Astrocyte of the spinal cord (primary cell): ENCODE measurements around the gene UMPS.
"Not testable (repeated sequence)": the region's sequence is repeated elsewhere in the genome, so short reads cannot be mapped to it uniquely, and the experiment has no call there.

Source experiments
- DNase-seq: peaks from one replicate; pipeline ENCODE4 v3.0.0; 2011; ENCODE audit warnings: low read depth, low spot score
- H3K4me3 ChIP-seq: 2 replicates; pipeline ENCODE4 v1.5.1; 2011; ENCODE audit warnings: low read depth, mild to moderate bottlenecking, low read length, moderate library complexity
- in situ Hi-C: cut with HindIII; loops from 2 replicates; pipeline ENCODE4 v1.10.0; 2017; ENCODE audit warnings: low sequenced_read_pairs
- TF ChIP-seq, protein P1 (sequence below): IDR thresholded peaks from 2 replicates; pipeline ENCODE4 v1.5.1; 2012; ENCODE audit warnings: low read depth, mild to moderate bottlenecking, low read length, inconsistent platforms

UMPS gene

DNA sequence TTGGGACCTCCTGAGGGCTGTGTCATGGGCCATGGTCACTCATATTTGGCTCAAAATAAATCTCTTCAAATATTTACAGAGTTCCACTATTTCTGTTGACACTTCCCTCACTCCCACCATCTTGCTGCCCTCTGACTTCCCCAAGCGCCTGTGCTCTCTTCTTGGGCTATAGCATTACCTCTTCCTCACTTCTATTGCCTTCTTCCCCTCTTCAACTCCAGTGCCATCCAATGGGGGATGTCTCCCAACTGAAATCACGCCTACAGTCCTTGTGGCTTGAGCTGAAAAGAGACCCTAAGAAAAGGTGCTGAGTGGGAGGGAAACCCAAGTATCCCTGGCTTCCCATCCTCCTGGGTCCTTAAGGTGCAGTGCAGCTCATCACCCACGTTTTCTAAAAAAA, 21.8 kb downstream of the UMPS start:
- H3K4me3 ChIP-seq = no peak overlapping the region
- TF ChIP-seq, protein P1, sequence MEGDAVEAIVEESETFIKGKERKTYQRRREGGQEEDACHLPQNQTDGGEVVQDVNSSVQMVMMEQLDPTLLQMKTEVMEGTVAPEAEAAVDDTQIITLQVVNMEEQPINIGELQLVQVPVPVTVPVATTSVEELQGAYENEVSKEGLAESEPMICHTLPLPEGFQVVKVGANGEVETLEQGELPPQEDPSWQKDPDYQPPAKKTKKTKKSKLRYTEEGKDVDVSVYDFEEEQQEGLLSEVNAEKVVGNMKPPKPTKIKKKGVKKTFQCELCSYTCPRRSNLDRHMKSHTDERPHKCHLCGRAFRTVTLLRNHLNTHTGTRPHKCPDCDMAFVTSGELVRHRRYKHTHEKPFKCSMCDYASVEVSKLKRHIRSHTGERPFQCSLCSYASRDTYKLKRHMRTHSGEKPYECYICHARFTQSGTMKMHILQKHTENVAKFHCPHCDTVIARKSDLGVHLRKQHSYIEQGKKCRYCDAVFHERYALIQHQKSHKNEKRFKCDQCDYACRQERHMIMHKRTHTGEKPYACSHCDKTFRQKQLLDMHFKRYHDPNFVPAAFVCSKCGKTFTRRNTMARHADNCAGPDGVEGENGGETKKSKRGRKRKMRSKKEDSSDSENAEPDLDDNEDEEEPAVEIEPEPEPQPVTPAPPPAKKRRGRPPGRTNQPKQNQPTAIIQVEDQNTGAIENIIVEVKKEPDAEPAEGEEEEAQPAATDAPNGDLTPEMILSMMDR = no peak
- in situ Hi-C loops = no loop called here
- no peak for DNase-seq

DNA sequence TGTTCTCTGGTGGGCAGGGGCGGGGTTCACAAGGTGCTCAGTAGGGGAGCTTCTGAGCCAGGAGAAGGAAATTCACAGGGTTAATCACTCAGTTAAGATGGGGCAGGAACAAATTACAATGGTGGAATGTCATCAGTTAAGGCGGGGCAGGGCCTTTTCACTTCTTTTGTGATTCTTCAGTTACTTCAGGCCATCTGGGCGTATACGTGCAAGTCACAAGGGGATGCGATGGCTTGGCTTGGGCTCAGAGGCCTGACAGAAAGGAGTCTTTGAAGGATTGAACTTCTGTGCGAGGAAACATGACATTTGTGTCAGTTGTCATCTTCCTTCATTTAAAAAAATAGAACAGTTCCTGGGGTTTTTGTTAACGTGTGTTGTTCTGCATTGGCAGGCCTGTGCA, 27.7 kb downstream of the UMPS start:
- in situ Hi-C loops, DNase-seq, H3K4me3 ChIP-seq: not testable (repeated sequence)

DNA sequence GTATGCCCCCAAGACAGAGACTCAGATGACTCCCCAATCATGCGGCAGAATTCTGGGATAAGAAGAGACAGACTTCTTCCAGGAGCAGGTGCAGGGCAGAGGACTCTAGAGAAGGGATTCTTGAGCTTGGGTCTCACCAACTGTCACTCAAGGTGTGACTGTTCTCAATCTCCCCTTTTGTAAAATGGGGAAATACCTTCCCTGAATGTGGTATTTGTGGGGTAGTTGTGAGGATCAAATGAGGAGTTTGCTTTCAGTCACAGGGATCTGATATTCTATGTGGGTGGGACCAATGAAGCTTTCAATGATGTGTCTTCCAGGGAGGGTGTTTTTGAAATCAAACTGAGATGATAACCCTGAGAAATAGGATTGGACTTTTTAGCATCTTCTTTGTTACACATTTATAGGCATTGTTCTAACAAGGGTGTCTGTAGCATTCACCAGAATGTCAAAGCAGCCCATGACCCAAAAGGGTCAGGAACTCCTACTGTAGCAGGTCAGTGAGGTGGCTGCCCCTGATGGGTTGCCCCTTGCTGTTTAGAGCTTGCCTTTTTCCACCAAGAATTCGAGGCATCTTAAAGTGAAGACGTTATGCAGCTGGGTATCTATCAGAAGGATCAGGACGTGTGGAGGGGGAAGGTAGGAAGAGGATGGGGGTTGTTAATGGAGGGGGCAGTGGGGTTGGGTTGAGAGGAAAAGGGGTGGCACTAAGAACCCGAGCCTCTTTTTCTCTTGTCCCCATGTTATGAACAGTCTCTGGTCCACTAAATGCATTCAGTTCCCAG, 28.8 kb downstream of the UMPS start:
- DNase-seq = no peak
- H3K4me3 ChIP-seq = no peak overlapping the region
- in situ Hi-C loops = no loop called here
- TF ChIP-seq, protein P1 = no peak

DNA sequence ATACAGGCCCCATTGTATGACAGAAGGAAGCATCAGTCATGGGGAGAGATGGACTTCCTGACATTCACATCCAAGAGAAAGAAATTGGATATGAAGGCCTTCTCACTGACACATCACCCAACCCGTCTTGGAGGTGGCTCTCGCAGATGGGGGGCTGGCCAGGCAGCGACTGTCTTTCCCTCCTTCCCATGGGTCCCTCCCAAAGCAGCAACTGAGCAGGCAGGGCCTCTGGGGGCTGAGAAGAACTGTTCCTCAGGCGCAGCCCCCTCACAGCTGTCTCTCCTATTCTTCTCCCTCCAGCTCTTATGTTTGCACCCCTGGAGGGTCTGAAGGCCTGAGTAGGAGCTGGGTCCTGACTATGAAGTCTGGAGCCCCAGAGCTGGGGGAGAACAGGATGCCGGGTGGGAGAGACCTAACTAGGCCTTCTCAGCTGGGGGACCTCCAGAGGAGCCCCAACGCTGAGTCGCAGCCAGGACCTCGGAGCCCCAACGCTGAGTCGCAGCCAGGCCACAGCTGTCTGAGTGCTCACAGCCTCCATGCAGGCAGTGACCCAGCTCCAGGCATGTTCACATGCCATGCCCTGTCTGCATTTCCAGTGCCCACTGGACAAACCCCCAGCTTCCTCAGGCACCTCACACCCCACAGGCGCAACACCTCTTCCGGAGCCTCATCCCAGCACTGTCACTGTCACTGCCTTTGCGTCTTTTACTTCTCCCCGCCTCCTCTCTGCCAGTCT, 29.6 kb downstream of the UMPS start:
- DNase-seq = no peak
- TF ChIP-seq, protein P1 = no peak
- in situ Hi-C loops = no loop called here
- no peak overlapping the region for H3K4me3 ChIP-seq

DNA sequence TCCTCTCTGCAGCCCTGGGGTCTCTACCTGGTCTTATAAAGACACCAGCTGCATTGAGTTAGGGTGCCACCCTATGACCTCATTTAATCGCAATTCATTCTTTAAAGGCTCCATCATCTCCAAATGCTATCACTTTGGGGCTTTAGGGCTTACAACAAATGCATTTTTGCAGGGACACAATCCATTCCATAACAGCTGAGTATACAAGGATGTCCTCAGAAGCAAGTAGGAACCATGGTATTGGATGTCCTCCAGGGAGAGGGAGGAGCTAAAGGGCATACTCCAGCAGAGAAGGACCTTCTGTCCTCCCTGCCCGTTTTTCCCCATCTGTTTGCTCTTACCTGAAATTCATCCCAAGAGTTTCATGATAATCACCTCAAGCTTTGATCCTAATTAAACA, 30.3 kb downstream of the UMPS start:
- TF ChIP-seq, protein P1 = no peak
- peak; percentile 62 for DNase-seq
- no peak overlapping the region for H3K4me3 ChIP-seq
- in situ Hi-C loops = no loop called here

DNA sequence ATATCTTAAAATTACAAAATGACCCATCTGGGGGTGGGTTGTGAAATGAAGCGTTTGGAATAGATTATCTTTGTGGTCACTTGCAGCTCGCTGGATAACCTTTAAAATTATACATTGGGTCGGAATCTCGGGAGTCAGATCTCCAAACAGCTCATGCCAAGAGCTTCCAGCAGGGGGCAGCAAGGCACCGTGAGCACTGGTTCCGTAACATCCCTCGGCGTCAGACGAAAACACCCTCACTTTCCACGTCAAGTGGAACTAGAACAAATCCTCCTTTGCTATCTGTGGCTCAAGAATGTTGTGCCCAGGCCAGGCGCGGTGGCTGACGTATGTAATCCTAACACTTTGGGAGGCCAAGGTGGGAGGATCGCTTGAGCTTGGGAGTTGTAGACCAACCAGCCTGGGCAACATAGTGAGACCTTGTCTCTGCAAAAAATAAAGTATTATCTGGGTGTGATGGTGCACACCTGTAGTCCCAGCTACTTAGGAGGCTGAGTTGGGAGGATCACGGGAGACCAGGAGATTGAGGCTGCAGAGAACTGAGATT, 31.1 kb downstream of the UMPS start:
- in situ Hi-C loops = no loop called here
- TF ChIP-seq, protein P1 = peak; percentile 96
- H3K4me3 ChIP-seq = no peak overlapping the region
- DNase-seq = peak; percentile 83
